ENCODE results near the gene AGBL4. TPM values are rescaled to one million over a fixed set of nuclear protein-coding genes. Genes with fewer than 3 reads are reported as not detected.

Gene AGBL4
- total RNA-seq, 2 donors from 2014 or later, result 0.40 to 5.5 TPM

GRCh38 chr1:48693674-48694320 is 1330.0 kb downstream of the AGBL4 start:
- Histone ChIP-seq H3K27ac (ENCODE audit: low read depth, low read length) (no peak overlapping the region), H3K27me3 (ENCODE audit: control insufficient read depth, insufficient read depth, low read length, poor library complexity, severe bottlenecking) (peaks cover 10% of the 10 kb centered on the region), H3K36me3 (ENCODE audit: control insufficient read depth, insufficient read depth, low read length) (no peaks in the 10 kb centered on the region), H3K9me3 (ENCODE audit: control insufficient read depth, low read length) (no peaks in the 10 kb centered on the region), H3K4me1 (ENCODE audit: control insufficient read depth, insufficient read depth, low read length) (peaks cover 11% of the 10 kb centered on the region), H3K4me3 (ENCODE audit: low read length) (no peak overlapping the region), H3K9ac (ENCODE audit: extremely low read depth, low read length, poor library complexity, severe bottlenecking) (no peak overlapping the region)
- no peak for DNase-seq
- no peak for TF ChIP-seq CTCF (conservative IDR thresholded peaks at IDR 0.05)
- no peak overlapping the region for H3K27ac Mint-ChIP-seq
- no peaks in the 10 kb centered on the region for H3K9me3 Mint-ChIP-seq
- H3K36me3 Mint-ChIP-seq (ENCODE audit: low read depth), result no peaks in the 10 kb centered on the region
- WGBS, 2 experiments (ENCODE audit: insufficient coverage in 1 of 2, insufficient read length in 1 of 2), result 88 to 89% methylated on average over 5 to 11 of the region's 12 CpGs
- H3K4me3 Mint-ChIP-seq, result no peak overlapping the region
- peaks cover 28% of the 10 kb centered on the region for H3K4me1 Mint-ChIP-seq
- H3K27me3 Mint-ChIP-seq (ENCODE audit: insufficient read depth), result peaks cover 37% of the 10 kb centered on the region

- Mint-ChIP-seq H3K4me3 (no peak overlapping the region), H3K27ac (no peak overlapping the region), H3K9me3 (no peaks in the 10 kb centered on the region), H3K36me3 (ENCODE audit: low read depth) (no peaks in the 10 kb centered on the region), H3K4me1 (peaks cover 28% of the 10 kb centered on the region), H3K27me3 (ENCODE audit: insufficient read depth) (peaks cover 37% of the 10 kb centered on the region)
- TF ChIP-seq CTCF (conservative IDR thresholded peaks at IDR 0.05), result no peak
- no peak for DNase-seq
- 88 to 95% methylated on average over 10 to 11 of the region's 11 CpGs for WGBS, 2 experiments (ENCODE audit: insufficient coverage in 1 of 2, insufficient read length in 1 of 2)
- Histone ChIP-seq H3K27ac (ENCODE audit: low read depth, low read length) (no peak overlapping the region), H3K36me3 (ENCODE audit: control insufficient read depth, insufficient read depth, low read length) (no peaks in the 10 kb centered on the region), H3K9ac (ENCODE audit: extremely low read depth, low read length, poor library complexity, severe bottlenecking) (no peak overlapping the region), H3K4me3 (ENCODE audit: low read length) (no peak overlapping the region), H3K9me3 (ENCODE audit: control insufficient read depth, low read length) (no peaks in the 10 kb centered on the region), H3K27me3 (ENCODE audit: control insufficient read depth, insufficient read depth, low read length, poor library complexity, severe bottlenecking) (peaks cover 10% of the 10 kb centered on the region), H3K4me1 (ENCODE audit: control insufficient read depth, insufficient read depth, low read length) (peaks cover 11% of the 10 kb centered on the region)
Measured at GRCh38 chr1:48693180-48693579, 1330.6 kb downstream of the AGBL4 start.

GRCh38 chr1:48692235-48692634 is 1331.5 kb downstream of the AGBL4 start:
- TF ChIP-seq CTCF (conservative IDR thresholded peaks at IDR 0.05), result no peak
- Mint-ChIP-seq H3K4me1 (peaks cover 28% of the 10 kb centered on the region), H3K36me3 (ENCODE audit: low read depth) (no peaks in the 10 kb centered on the region), H3K4me3 (no peak overlapping the region), H3K27me3 (ENCODE audit: insufficient read depth) (peaks cover 35% of the 10 kb centered on the region), H3K27ac (no peak overlapping the region), H3K9me3 (no peaks in the 10 kb centered on the region)
- H3K27me3 ChIP-seq (ENCODE audit: control insufficient read depth, insufficient read depth, low read length, poor library complexity, severe bottlenecking), result peaks cover 10% of the 10 kb centered on the region
- no peak for DNase-seq
- H3K4me1 ChIP-seq (ENCODE audit: control insufficient read depth, insufficient read depth, low read length), result peaks cover 11% of the 10 kb centered on the region
- no peaks in the 10 kb centered on the region for H3K36me3 ChIP-seq (ENCODE audit: control insufficient read depth, insufficient read depth, low read length)
- H3K9ac ChIP-seq (ENCODE audit: extremely low read depth, low read length, poor library complexity, severe bottlenecking), result no peak overlapping the region
- no peak overlapping the region for H3K27ac ChIP-seq (ENCODE audit: low read depth, low read length)
- H3K4me3 ChIP-seq (ENCODE audit: low read length), result no peak overlapping the region
- H3K9me3 ChIP-seq (ENCODE audit: control insufficient read depth, low read length), result no peaks in the 10 kb centered on the region
- WGBS, 2 experiments (ENCODE audit: insufficient coverage in 1 of 2, insufficient read length in 1 of 2), result 87 to 93% methylated on average over 6 to 9 of the region's 9 CpGs
